H1 (cell line): ENCODE measurements around the gene PTGIS.

ENCODE experiments used
- CHD1 ChIP-seq: IDR thresholded peaks from 2 replicates; pipeline ENCODE4 v1.6.1; 2012; ENCODE audit warnings: low read depth, low read length, improper control_type of control experiment
- EP300 ChIP-seq, 2 experiments: IDR thresholded peaks; 1 replicate in 1 of 2; 2 replicates in 1 of 2; pipeline ENCODE4 v1.6.1; 2011 to 2012; ENCODE audit warnings: low read depth in 2 of 2, low read length in 2 of 2, mild to moderate bottlenecking in 2 of 2, borderline replicate concordance in 1 of 2, inconsistent platforms in 1 of 2, moderate library complexity in 1 of 2
- FOSL1 ChIP-seq: IDR thresholded peaks from 2 replicates; pipeline ENCODE4 v1.6.1; 2011; ENCODE audit warnings: mild to moderate bottlenecking, low read depth, low read length, moderate library complexity; ENCODE audit not compliant: insufficient read depth
- KDM4A ChIP-seq: IDR thresholded peaks from one replicate; pipeline ENCODE4 v1.7.1; 2012; ENCODE audit warnings: low read depth, mild to moderate bottlenecking, moderate library complexity, low read length, inconsistent platforms; ENCODE audit not compliant: severe bottlenecking
- POLR2A ChIP-seq, 2 experiments: IDR thresholded peaks; 1 replicate in 1 of 2; 2 replicates in 1 of 2; pipeline ENCODE4 v1.6.1; 2011; ENCODE audit warnings: low read depth in 2 of 2, low read length in 2 of 2, mild to moderate bottlenecking in 2 of 2; ENCODE audit errors: control extremely low read depth in 1 of 2
- POLR2AphosphoS5 ChIP-seq: IDR thresholded peaks from 2 replicates; pipeline ENCODE4 v1.6.1; 2011; ENCODE audit warnings: low read depth, low read length
- POU5F1 ChIP-seq: IDR thresholded peaks from 2 replicates; pipeline ENCODE4 v1.6.1; 2011; ENCODE audit warnings: low read depth, mild to moderate bottlenecking, low read length, moderate library complexity
- SIN3A ChIP-seq, 2 experiments: IDR thresholded peaks in 1 of 2; conservative IDR thresholded peaks in 1 of 2; 2 replicates each; pipeline ENCODE4 v1.6.1; 2011 to 2012; ENCODE audit warnings: low read length in 2 of 2, improper control_type of control experiment in 1 of 2, low read depth in 1 of 2, mild to moderate bottlenecking in 1 of 2
- TAF1 ChIP-seq: IDR thresholded peaks from 2 replicates; pipeline ENCODE4 v1.6.1; 2011; ENCODE audit warnings: mild to moderate bottlenecking, low read depth, low read length
- ZNF274 ChIP-seq: IDR thresholded peaks from 2 replicates; pipeline ENCODE4 v1.7.0; 2012; ENCODE audit warnings: low read length, borderline replicate concordance; ENCODE audit errors: extremely low read depth
- TF ChIP-seq, protein P1 (sequence below), 3 experiments: IDR thresholded peaks; 1 replicate in 2 of 3; 2 replicates in 1 of 3; pipeline versions ENCODE4 v1.5.1 to v1.6.1; 2011; ENCODE audit warnings: low read length in 3 of 3, mild to moderate bottlenecking in 3 of 3, inconsistent platforms in 2 of 3, low read depth in 1 of 3, moderate library complexity in 1 of 3; ENCODE audit not compliant: insufficient read depth in 1 of 3; ENCODE audit errors: control extremely low read depth in 1 of 3

DNA sequence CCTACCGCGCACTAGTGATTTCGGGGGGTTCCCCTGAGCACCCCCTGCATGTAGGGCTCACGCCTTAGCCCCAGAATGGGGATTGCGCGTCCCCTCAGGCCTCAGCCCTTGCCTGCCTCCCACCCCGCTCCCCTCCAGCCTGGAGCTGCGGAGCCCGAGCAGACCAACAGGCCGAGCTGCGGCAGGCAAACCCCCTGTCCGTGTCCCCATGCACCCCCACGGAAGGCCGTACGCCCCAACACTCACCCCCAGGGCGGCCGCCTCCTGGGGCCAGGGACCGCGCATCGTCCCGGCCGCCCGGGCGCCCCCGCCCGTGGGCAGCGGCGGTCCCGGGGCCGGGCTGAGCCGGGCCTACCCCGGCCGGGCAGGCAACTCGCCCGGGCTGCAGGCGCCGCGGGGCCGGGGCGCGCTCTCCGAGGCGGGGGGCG lies 84.2 kb downstream of the PTGIS start:
- TF ChIP-seq, protein P1, sequence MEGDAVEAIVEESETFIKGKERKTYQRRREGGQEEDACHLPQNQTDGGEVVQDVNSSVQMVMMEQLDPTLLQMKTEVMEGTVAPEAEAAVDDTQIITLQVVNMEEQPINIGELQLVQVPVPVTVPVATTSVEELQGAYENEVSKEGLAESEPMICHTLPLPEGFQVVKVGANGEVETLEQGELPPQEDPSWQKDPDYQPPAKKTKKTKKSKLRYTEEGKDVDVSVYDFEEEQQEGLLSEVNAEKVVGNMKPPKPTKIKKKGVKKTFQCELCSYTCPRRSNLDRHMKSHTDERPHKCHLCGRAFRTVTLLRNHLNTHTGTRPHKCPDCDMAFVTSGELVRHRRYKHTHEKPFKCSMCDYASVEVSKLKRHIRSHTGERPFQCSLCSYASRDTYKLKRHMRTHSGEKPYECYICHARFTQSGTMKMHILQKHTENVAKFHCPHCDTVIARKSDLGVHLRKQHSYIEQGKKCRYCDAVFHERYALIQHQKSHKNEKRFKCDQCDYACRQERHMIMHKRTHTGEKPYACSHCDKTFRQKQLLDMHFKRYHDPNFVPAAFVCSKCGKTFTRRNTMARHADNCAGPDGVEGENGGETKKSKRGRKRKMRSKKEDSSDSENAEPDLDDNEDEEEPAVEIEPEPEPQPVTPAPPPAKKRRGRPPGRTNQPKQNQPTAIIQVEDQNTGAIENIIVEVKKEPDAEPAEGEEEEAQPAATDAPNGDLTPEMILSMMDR (IDR thresholded peaks at IDR 0.05; ENCODE audit: control extremely low read depth in 1 of 3, insufficient read depth in 1 of 3, low read depth in 1 of 3, low read length in 3 of 3) = no peak
- TF ChIP-seq ZNF274 (no peak), POLR2AphosphoS5 (no peak), POLR2A (IDR thresholded peaks at IDR 0.05; ENCODE audit: control extremely low read depth in 1 of 2, low read depth in 2 of 2, low read length in 2 of 2) (no peak), POU5F1 (no peak), FOSL1 (no peak), SIN3A (conservative IDR thresholded peaks at IDR 0.05 in 1 of 2, IDR thresholded peaks at IDR 0.05 in 1 of 2; ENCODE audit: low read depth in 1 of 2, low read length in 2 of 2) (no peak), EP300 (IDR thresholded peaks at IDR 0.05; ENCODE audit: borderline replicate concordance in 1 of 2, low read depth in 2 of 2, low read length in 2 of 2) (no peak), KDM4A (no peak), CHD1 (no peak), TAF1 (no peak)
